B cell (primary cell): ENCODE results near the gene GIMAP8.

Experiments used
- EZH2 ChIP-seq: IDR thresholded peaks from 2 replicates; pipeline ENCODE4 v1.6.1; 2012; ENCODE audit warnings: borderline replicate concordance, low read depth, mild to moderate bottlenecking, moderate library complexity, low read length; ENCODE audit not compliant: insufficient read depth, poor library complexity, severe bottlenecking
- TF ChIP-seq, protein P1 (sequence below): fragments of 200-600 bp; IDR thresholded peaks from one replicate; pipeline ENCODE4 v1.8.0; 2022; ENCODE audit warnings: antibody characterized with exemption, mild to moderate bottlenecking

DNA sequence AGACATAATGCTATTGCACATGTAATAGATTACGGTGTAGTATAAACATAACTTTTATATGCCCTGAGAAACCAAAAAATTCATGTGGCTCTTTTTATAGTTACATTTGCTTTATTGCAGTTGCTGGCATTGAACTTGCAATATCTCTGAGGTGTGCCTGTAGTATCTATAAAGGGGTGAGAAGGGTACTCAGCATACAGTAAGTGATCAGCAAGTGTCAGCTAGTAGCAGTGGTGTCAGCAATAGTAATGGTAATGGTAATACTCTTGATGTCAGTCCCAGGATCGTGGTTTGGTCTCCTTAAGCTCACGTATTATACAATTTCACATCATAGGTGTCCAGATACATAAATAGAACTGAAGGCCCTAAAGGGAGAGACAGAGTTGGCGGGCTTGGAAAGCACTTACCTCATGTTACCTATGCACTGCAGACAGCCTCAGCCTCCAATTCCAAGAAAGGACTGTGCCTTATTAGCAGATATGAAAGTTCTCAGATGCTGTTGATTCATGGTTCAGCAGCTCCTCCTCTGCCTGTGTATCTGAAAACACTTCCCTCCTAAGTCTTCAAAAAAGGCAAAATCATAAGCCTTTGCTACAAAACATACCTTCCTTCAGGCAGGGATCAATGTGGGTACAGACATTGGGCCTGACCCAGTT, 57.6 kb downstream of the GIMAP8 start:
- TF ChIP-seq, protein P1, sequence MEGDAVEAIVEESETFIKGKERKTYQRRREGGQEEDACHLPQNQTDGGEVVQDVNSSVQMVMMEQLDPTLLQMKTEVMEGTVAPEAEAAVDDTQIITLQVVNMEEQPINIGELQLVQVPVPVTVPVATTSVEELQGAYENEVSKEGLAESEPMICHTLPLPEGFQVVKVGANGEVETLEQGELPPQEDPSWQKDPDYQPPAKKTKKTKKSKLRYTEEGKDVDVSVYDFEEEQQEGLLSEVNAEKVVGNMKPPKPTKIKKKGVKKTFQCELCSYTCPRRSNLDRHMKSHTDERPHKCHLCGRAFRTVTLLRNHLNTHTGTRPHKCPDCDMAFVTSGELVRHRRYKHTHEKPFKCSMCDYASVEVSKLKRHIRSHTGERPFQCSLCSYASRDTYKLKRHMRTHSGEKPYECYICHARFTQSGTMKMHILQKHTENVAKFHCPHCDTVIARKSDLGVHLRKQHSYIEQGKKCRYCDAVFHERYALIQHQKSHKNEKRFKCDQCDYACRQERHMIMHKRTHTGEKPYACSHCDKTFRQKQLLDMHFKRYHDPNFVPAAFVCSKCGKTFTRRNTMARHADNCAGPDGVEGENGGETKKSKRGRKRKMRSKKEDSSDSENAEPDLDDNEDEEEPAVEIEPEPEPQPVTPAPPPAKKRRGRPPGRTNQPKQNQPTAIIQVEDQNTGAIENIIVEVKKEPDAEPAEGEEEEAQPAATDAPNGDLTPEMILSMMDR: no peak
- no peak for TF ChIP-seq EZH2
